GM12801 (cell line): ENCODE data around the gene TSPAN4.

ENCODE experiments used
- TF ChIP-seq, protein P1 (sequence below): IDR thresholded peaks from one replicate; pipeline ENCODE4 v1.5.1; 2011; ENCODE audit warnings: control low read depth; ENCODE audit not compliant: insufficient read length; ENCODE audit errors: extremely low read depth

Gene TSPAN4

DNA sequence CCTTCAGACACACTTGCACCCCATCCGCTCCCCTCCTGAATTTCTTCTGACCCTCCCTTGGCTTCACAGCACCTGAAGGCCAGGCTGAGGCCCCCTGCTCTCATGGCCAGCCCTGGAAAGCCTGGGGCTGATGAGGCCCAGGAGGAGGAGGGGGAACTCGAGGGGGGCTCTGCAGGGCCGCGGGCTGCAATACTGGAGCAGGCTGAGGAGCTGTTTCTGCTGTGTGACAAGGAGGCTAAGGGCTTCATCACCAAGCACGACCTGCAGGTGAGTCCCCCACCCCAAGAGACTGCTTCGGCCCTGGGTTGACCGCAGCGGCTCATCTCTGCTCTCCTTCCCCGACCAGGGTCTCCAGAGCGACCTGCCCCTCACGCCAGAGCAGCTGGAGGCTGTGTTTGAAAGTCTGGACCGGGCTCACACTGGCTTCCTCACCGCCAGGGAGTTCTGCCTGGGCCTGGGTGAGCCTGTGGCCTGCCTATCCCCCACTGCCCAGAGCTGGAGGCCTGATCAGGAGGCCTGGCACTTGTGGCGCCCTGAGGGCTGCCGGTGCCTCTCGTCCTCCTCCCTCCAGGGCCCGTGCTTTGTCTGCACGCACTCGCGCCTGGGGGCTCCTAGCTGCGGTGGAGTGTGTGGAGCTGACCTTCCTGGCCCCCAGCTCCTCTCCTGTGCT lies 14.0 kb upstream of the TSPAN4 start:
- TF ChIP-seq, protein P1, sequence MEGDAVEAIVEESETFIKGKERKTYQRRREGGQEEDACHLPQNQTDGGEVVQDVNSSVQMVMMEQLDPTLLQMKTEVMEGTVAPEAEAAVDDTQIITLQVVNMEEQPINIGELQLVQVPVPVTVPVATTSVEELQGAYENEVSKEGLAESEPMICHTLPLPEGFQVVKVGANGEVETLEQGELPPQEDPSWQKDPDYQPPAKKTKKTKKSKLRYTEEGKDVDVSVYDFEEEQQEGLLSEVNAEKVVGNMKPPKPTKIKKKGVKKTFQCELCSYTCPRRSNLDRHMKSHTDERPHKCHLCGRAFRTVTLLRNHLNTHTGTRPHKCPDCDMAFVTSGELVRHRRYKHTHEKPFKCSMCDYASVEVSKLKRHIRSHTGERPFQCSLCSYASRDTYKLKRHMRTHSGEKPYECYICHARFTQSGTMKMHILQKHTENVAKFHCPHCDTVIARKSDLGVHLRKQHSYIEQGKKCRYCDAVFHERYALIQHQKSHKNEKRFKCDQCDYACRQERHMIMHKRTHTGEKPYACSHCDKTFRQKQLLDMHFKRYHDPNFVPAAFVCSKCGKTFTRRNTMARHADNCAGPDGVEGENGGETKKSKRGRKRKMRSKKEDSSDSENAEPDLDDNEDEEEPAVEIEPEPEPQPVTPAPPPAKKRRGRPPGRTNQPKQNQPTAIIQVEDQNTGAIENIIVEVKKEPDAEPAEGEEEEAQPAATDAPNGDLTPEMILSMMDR = no peak

DNA sequence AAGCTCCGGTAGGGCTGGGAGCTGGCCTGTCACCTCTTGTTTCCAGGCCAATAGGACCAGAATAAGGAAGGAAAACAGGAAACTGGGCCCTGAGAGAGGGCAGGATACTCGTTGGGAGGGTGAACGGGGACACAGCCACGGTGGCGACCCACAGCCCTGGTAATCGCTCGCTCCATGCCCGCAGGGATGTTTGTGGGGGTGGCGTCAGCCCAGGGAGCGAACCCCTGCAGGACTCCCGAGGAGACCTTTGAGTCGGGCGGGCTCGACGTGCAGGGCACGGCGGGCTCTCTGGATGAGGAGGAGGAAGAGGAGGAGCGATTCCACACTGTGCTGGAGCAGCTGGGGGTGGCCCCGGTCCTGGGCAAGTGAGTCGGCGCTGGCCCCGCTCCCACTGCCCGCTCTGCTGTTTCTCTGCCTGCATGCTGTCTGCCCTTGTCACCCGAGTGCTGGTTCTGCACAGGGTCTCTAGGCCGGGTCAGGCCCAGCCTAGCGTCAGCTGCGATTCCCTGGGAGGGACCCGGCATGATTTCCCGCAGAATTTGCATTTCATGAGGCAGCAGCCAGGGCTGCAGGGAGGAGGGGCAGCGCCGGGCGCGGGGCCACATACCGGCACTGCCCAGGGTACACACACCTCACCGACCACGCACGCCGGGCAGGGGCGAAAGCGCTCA lies 13.3 kb upstream of the TSPAN4 start:
- TF ChIP-seq, protein P1 = no peak

GRCh38 chr11:829847-830294 lies 12.8 kb upstream of the TSPAN4 start:
- TF ChIP-seq, protein P1 = no peak

- TF ChIP-seq, protein P1 = no peak
Measured at GRCh38 chr11:830295-831117, 12.1 kb upstream of the TSPAN4 start.

DNA sequence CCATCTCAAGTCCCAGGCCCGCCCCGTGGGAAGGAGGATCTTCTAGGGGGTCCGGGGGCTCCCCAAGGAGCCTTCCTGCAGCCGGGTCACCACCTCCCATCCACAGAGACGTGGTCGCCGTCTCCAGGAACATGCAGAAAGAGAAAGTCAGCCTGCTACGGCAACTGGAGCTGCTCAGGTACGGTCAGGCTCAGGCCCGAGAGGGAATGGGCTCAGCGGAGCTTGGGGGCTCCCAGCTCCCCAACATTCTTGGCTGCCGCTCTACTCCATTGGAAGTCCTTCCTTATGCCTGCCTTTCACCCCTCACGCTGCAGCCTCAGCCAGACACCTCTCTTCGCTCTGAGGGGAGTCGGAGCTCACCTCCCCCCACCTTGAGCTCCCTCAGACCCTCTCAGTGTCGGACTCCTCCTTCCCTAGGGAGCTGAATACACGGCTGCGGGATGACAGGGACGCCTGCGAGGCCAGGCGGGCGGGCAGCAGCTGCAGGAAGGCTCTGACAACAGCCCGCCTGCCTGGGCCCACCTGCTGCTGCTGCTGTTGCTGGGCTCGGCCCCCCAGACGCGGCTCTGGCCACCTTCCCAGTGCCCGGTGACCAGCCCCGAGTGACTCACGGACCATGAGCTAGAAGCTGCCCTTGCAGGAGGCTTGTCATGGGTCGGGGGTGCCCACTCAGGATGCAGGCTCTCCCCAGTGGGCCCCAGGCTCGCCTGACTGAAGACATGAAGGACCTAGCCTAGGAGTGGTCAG lies 11.4 kb upstream of the TSPAN4 start:
- TF ChIP-seq, protein P1 = no peak

DNA sequence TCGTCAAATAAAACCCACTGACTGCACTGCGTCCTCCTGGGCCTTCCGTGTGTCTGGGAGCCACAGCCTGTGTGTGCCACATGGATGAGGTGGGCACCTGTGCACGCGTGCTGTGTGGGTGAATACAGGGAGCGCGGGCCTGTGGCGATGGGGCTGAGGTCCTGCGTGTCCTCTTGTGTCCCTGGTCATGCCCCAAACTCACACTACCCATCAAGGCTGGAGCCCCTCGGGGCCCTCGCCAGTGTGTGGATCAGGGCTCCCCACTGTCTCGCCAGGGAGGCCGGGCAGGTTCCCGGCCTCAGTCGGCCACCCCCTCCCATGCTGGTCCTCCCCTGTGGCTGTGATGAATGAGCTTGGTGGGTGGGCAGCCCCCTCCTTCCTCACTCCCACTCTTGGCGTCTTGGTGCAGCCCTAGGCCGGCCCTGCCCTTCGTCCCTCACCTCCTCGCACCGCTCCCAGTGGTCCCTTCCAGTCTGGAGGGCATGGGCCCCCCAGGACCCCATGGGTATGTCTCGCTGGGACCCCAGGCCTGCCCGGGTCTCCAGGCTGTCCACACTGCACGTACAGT lies 10.6 kb upstream of the TSPAN4 start:
- TF ChIP-seq, protein P1 = no peak
